ENCODE data around the gene RPP25. TPM values are rescaled to one million over a fixed set of nuclear protein-coding genes. Genes with fewer than 3 reads are reported as not detected.
"Not testable (repeated sequence)": the region's sequence is repeated elsewhere in the genome, so short reads cannot be mapped to it uniquely, and the experiment has no call there.

RPP25 gene
- polyA plus RNA-seq, 2 of the 4 experiments (the other 2 are of a cell fraction) = 8.8 to 13.7 TPM

GRCh38 chr15:74937272-74937589 is 19.3 kb downstream of the RPP25 start:
- DNase-seq (ENCODE audit: low read depth in 1 of 2, low spot score in 1 of 2) (no peak), ATAC-seq (no peak; a peak in 1 of 6 replicates), FAIRE-seq (no peak)
- 2% methylated on average over 18 of the region's 18 CpGs for WGBS (ENCODE audit: missing lambda C conversion rate)
- no peaks in the 10 kb centered on the region for H3K9me3 ChIP-seq
- H3K27ac ChIP-seq = peak overlapping the region; percentile 88 to 95
- H3K4me3 ChIP-seq = peak overlapping the region; percentile 65
- peak overlapping the region; percentile 77 for H3K4me2 ChIP-seq
- CTCF ChIA-PET = interaction anchor here (2.0 kb wide), 1 partner anchor 13 kb away, joined by 21 read pairs; no protein-coding TSS in a partner anchor
- TF ChIP-seq MAX (IDR thresholded peaks at IDR 0.05) (no peak), GATA3 (IDR thresholded peaks at IDR 0.05; ENCODE audit: borderline replicate concordance) (no peak), MAFK (IDR thresholded peaks at IDR 0.05; ENCODE audit: partially characterized antibody) (no peak), PHF8 (IDR thresholded peaks at IDR 0.05; ENCODE audit: borderline replicate concordance, low read depth) (no peak), CBX2 (IDR thresholded peaks at IDR 0.05; ENCODE audit: borderline replicate concordance, low read depth) (no peak), BHLHE40 (IDR thresholded peaks at IDR 0.05; ENCODE audit: low read depth, low read length) (no peak), RAD21 (conservative IDR thresholded peaks at IDR 0.05 in 1 of 2, IDR thresholded peaks at IDR 0.05 in 1 of 2) (no peak)
- POLR2A ChIA-PET = interaction anchor here (0.9 to 1.6 kb wide), 7 partner anchors 10 to 86 kb away, joined by 3 to 24 read pairs (median 5); partner anchors contain the start of genes PPCDC and RPP25
- H3K4me1 ChIP-seq = peaks cover 9% of the 10 kb centered on the region; the same call in 1 of the 3 replicates

- H3K9me3 ChIP-seq, H3K4me2 ChIP-seq, POLR2A ChIA-PET, H3K27ac ChIP-seq, H3K4me1 ChIP-seq, ATAC-seq, FAIRE-seq, H3K4me3 ChIP-seq: not testable (repeated sequence)
- TF ChIP-seq RAD21 (conservative IDR thresholded peaks at IDR 0.05 in 1 of 2, IDR thresholded peaks at IDR 0.05 in 1 of 2) (peak in 1 of 2 experiments; percentile 36; a peak in 2 of 5 replicates), SMC3 (IDR thresholded peaks at IDR 0.05) (peak; percentile 18; the same call in 1 of the 3 replicates)
- TF ChIP-seq, protein P1, sequence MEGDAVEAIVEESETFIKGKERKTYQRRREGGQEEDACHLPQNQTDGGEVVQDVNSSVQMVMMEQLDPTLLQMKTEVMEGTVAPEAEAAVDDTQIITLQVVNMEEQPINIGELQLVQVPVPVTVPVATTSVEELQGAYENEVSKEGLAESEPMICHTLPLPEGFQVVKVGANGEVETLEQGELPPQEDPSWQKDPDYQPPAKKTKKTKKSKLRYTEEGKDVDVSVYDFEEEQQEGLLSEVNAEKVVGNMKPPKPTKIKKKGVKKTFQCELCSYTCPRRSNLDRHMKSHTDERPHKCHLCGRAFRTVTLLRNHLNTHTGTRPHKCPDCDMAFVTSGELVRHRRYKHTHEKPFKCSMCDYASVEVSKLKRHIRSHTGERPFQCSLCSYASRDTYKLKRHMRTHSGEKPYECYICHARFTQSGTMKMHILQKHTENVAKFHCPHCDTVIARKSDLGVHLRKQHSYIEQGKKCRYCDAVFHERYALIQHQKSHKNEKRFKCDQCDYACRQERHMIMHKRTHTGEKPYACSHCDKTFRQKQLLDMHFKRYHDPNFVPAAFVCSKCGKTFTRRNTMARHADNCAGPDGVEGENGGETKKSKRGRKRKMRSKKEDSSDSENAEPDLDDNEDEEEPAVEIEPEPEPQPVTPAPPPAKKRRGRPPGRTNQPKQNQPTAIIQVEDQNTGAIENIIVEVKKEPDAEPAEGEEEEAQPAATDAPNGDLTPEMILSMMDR (IDR thresholded peaks at IDR 0.05) = peak; percentile 27; the same call in 2 of the 3 replicates
- 83% methylated on average over 3 of the region's 3 CpGs for WGBS (ENCODE audit: missing lambda C conversion rate)
- DNase-seq (ENCODE audit: low read depth in 1 of 2, low spot score in 1 of 2) = peak in 1 of 2 experiments; percentile 74
- CTCF ChIA-PET = interaction anchor here (0.6 to 2.8 kb wide), 7 partner anchors 8 to 164 kb away, joined by 3 to 11 read pairs (median 4); no protein-coding TSS in a partner anchor
Observed at GRCh38 chr15:74935193-74935592, 21.4 kb downstream of the RPP25 start.

- no peak for FAIRE-seq
- DNase-seq (ENCODE audit: low read depth in 1 of 2, low spot score in 1 of 2) = no peak
- CTCF ChIA-PET = interaction anchor here (1.3 to 2.0 kb wide), 4 partner anchors 11 to 162 kb away, joined by 3 to 9 read pairs (median 4); no protein-coding TSS in a partner anchor
- TF ChIP-seq SMC3 (IDR thresholded peaks at IDR 0.05) (no peak), ZC3H11A (IDR thresholded peaks at IDR 0.05) (no peak), CHD4 (IDR thresholded peaks at IDR 0.05; ENCODE audit: borderline replicate concordance) (no peak), EP300 (IDR thresholded peaks at IDR 0.05) (no peak), NR3C1 (IDR thresholded peaks at IDR 0.05) (no peak), CBX8 (IDR thresholded peaks at IDR 0.05) (no peak), JUNB (IDR thresholded peaks at IDR 0.05) (no peak), CHD2 (IDR thresholded peaks at IDR 0.05; ENCODE audit: low read length, partially characterized antibody) (no peak), EHF (CRISPR knock-in tag; IDR thresholded peaks at IDR 0.05) (no peak), ELK1 (IDR thresholded peaks at IDR 0.05; ENCODE audit: low read depth, low read length) (no peak), MAX (IDR thresholded peaks at IDR 0.05) (no peak), MAZ (IDR thresholded peaks at IDR 0.05; ENCODE audit: borderline replicate concordance, low read depth, low read length) (no peak), KDM5A (IDR thresholded peaks at IDR 0.05) (no peak), BHLHE40 (IDR thresholded peaks at IDR 0.05; ENCODE audit: low read depth, low read length) (no peak), ZSCAN20 (CRISPR knock-in tag; IDR thresholded peaks at IDR 0.05) (no peak), NPAS2 (CRISPR knock-in tag; IDR thresholded peaks at IDR 0.05; ENCODE audit: borderline replicate concordance) (no peak), BCL3 (IDR thresholded peaks at IDR 0.05) (no peak)
- TF ChIP-seq, protein P2, sequence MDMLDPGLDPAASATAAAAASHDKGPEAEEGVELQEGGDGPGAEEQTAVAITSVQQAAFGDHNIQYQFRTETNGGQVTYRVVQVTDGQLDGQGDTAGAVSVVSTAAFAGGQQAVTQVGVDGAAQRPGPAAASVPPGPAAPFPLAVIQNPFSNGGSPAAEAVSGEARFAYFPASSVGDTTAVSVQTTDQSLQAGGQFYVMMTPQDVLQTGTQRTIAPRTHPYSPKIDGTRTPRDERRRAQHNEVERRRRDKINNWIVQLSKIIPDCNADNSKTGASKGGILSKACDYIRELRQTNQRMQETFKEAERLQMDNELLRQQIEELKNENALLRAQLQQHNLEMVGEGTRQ (IDR thresholded peaks at IDR 0.05) = no peak
- TF ChIP-seq, protein P3, sequence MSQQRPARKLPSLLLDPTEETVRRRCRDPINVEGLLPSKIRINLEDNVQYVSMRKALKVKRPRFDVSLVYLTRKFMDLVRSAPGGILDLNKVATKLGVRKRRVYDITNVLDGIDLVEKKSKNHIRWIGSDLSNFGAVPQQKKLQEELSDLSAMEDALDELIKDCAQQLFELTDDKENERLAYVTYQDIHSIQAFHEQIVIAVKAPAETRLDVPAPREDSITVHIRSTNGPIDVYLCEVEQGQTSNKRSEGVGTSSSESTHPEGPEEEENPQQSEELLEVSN (IDR thresholded peaks at IDR 0.05; ENCODE audit: borderline replicate concordance, low read depth) = no peak
- H3K4me1 ChIP-seq = peaks cover 9% of the 10 kb centered on the region; the same call in 1 of the 3 replicates
- WGBS (ENCODE audit: missing lambda C conversion rate) = 69% methylated on average over 2 of the region's 2 CpGs
- no peaks in the 10 kb centered on the region for H3K9me3 ChIP-seq
- no peak overlapping the region for H3K27ac ChIP-seq
- POLR2A ChIA-PET = no interaction called here
- no peak overlapping the region for H3K4me3 ChIP-seq
- no peak overlapping the region for H3K4me2 ChIP-seq
- no peak for ATAC-seq
Observed at GRCh38 chr15:74933573-74933972, 23.0 kb downstream of the RPP25 start.
